ENCODE measurements around the gene RCOR3. TPM values are rescaled to one million over a fixed set of nuclear protein-coding genes. Genes with fewer than 3 reads are reported as not detected.
"Not testable (repeated sequence)": the region's sequence is repeated elsewhere in the genome, so short reads cannot be mapped to it uniquely, and the experiment has no call there.

RCOR3 gene
- 86.3 TPM for total RNA-seq

DNA sequence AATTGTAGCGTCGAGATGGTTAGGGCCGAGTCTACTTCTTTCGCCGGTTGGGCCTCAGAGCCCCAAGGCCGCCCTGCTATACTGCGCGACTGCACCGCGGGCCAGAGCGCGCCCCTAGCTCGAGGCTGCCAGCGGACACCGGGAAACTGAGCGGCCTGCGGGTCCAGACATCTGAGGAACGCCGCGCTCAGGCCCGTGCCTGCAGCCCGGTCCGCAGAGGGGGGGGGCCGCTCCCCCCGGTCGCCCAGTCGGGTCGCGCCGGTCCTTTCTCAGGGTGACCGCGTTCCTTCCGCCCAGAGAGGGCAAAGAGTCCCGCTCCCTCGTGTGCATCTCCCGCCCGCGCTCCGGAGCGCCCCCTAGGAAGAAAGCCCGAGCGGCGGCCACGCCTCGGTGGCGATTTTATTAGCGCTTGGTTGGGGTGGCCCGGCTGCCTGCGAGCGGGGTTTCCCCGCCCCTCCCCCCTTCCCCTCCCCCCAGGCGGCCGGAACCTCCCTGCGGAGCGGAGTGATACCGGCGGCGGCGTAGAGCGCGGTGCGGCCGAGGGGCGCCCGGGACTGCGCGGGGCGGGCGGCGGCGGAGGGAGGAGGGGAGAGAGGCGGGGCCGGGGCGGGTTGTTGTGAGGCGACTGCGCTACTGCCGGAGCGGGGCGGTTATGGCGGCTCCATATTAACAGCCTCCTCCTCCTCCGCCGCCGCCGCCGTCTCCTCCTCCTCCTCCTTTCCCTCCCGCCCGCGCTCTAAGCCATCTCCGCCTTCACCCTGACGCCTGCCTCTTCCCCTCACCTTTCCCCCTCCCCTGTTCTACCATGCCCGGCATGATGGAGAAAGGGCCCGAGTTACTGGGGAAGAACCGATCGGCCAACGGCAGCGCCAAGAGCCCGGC lies at the start of gene RCOR3:
Gene RCOR3, plus strand, starts transcription at position 611 of the 882 bp plus-strand sequence. Its CDS starts 195 bp downstream, at position 806.
- intact Hi-C loops (cut with DNase I) = no loop called here
- DNase-seq (ENCODE audit: low spot score) (peak; percentile 97), ATAC-seq (peak; percentile 95)

- ATAC-seq (no peak), DNase-seq (ENCODE audit: low spot score) (no peak)
- intact Hi-C loops (cut with DNase I) = no loop called here
Observed at GRCh38 chr1:211210052-211210451, 49.1 kb upstream of the RCOR3 start.

DNA sequence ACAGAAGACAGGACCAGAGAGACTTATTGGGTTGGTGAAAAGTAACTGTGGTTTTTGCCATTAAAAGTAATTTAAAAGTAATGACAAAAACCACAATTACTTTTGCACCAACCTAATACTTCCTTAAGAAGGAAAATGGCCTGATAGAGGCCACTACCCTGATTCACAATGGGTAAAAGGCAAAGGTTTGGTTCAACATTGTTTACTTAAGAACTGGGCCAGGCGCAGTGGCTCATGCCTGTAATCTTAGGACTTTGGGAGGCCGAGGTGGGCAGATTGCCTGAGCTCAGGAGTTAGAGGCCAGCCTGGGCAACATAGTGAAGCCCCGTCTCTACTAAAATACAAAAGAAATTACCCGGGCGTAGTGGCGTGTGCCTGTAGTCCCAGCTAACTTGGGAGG lies 48.2 kb upstream of the RCOR3 start:
- intact Hi-C loops (cut with DNase I) = no loop called here
- DNase-seq (ENCODE audit: low spot score) (no peak), ATAC-seq (no peak)

GRCh38 chr1:211213702-211214101 lies 45.5 kb upstream of the RCOR3 start:
- DNase-seq (ENCODE audit: low spot score) (no peak), ATAC-seq (no peak)
- intact Hi-C loops (cut with DNase I) = no loop called here

- intact Hi-C loops (cut with DNase I) = no loop called here
- ATAC-seq (no peak), DNase-seq (ENCODE audit: low spot score) (no peak)
Observed at GRCh38 chr1:211215577-211215976, 43.6 kb upstream of the RCOR3 start.

DNA sequence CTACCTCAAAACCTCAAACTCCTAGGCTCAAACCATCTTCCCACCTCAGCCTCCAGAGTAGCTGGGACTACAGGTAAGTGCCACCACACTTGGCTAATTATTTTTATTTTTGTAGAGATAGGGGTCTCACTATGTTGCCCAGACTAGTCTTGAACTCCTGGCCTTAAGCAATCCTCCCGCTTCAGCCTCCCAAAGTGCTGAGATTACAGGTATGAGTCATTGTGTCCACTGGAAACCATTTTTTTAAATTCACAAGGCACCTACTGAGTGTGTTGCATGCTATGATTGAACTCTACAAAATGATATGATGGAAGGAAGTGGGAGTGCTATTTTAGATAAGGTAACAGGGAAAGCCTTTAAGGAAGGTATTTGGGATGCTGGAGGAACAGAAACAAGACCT lies 41.8 kb upstream of the RCOR3 start:
- DNase-seq (ENCODE audit: low spot score) (no peak), ATAC-seq (no peak)
- intact Hi-C loops (cut with DNase I) = no loop called here

DNA sequence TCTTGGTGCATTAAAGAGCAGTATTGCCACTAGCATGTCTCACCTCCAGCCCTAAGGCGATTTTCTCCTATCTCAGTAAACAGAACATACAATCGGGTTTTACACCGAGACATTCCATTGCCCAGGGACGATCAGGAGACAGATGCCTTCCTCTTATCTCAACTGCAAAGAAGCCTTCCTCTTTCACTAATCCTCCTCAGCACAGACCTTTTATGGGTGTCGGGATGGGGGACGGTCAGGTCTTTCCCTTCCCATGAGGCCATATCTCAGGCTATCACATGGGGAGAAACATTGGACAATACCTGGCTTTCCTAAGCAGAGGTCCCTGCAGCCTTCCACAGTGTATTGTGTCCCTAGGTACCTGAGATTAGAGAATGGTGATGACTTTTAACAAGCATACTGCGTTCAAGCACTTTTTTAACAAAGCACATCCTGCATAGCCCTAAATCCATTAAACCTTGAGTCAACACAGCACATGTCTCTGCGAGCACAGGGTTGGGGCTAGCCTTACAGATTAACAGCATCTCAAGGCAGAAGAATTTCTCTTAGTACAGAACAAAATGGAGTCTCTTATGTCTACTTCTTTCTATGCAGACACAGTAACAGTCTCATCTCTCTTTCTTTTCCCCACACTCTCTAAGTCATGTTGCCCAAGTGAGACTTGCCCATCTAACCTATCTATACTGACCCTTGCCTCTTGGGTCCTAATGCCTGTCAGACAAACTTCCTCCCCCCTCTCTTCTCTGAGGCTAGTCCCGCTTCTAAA lies 36.5 kb upstream of the RCOR3 start:
- intact Hi-C loops (cut with DNase I); ATAC-seq; DNase-seq (ENCODE audit: low spot score): not testable (repeated sequence)

- DNase-seq (ENCODE audit: low spot score); intact Hi-C loops (cut with DNase I): not testable (repeated sequence)
Observed at GRCh38 chr1:211228573-211229364, 30.4 kb upstream of the RCOR3 start.

GRCh38 chr1:211229365-211229759 lies 29.8 kb upstream of the RCOR3 start:
- DNase-seq (ENCODE audit: low spot score) = no peak
- ATAC-seq = no peak
- intact Hi-C loops (cut with DNase I) = no loop called here

More at GRCh38 chr1:211228573-211229364, 30.4 kb upstream of the RCOR3 start:
- ATAC-seq = not testable (repeated sequence)

DNA sequence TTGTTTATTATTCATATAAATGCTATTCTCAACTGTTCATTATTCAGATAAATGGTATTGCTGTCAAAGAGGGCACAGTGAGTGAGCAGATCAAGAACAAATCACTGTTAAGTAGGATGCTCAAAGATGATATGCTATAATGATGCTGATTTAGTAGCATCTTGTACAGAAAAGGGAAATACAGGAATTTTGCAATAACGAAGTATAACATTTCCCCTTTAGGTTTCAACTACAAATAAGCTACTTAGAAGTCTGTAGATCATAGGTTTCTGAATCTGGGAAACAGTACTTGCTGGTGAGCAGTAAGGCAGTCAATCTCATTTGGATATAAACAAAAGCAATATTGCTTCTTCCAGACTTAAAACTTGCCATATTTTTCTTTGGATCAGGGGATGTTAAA lies 27.3 kb upstream of the RCOR3 start:
- no peak for ATAC-seq
- intact Hi-C loops (cut with DNase I) = no loop called here
- no peak for DNase-seq (ENCODE audit: low spot score)

- no peak for DNase-seq (ENCODE audit: low spot score)
- ATAC-seq = no peak
- intact Hi-C loops (cut with DNase I) = no loop called here
Observed at GRCh38 chr1:211236633-211237320, 22.4 kb upstream of the RCOR3 start.

- DNase-seq (ENCODE audit: low spot score) (no peak), ATAC-seq (no peak)
- intact Hi-C loops (cut with DNase I) = no loop called here
Observed at GRCh38 chr1:211237579-211237978, 21.6 kb upstream of the RCOR3 start.

- ATAC-seq; DNase-seq (ENCODE audit: low spot score); intact Hi-C loops (cut with DNase I): not testable (repeated sequence)
Observed at GRCh38 chr1:211240567-211240966, 18.6 kb upstream of the RCOR3 start.

DNA sequence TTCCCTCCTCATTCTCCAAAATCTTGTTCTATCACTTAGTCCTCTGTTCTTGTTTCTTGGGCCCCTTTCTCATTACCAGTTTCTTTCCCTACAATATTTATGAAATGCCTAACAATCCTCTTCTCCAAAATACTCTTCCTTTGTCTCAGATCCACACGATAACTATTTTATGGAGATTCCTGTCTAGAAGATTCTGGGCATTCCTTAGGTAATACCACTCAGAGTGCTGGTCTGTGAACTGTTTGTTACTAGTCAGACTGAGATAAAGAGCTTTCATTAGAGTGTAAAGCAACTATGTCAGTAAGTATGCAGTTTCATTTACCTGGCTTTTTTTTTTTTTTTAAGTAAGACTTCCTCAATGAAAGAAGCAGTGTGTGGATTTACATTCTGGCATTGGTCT lies 18.1 kb upstream of the RCOR3 start:
- intact Hi-C loops (cut with DNase I) = no loop called here
- ATAC-seq (no peak), DNase-seq (ENCODE audit: low spot score) (no peak)

GRCh38 chr1:211243639-211244038 lies 15.5 kb upstream of the RCOR3 start:
- intact Hi-C loops (cut with DNase I); DNase-seq (ENCODE audit: low spot score); ATAC-seq: not testable (repeated sequence)

GRCh38 chr1:211246583-211246982 lies 12.6 kb upstream of the RCOR3 start:
- intact Hi-C loops (cut with DNase I); DNase-seq (ENCODE audit: low spot score); ATAC-seq: not testable (repeated sequence)

DNA sequence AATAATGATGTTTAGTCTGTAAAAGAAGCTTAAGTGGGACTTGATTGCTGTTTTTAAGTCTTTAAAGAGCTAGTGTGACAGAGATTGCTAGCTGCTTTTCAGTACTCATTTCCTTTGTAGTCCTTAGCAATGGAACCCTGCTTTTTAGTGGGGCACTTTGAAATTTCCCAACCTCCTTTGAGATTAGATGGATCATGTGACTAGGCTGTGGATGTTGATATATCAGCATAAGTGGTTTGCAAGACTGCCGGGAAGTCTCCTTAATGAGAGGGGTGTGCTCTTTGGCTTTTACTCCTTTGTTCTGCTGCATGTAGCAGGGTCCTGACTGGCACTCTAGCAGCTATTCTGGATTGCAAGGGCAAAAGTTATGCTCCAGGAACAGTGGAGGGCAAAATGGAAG lies 11.2 kb upstream of the RCOR3 start:
- DNase-seq (ENCODE audit: low spot score) (no peak), ATAC-seq (no peak)
- intact Hi-C loops (cut with DNase I) = no loop called here

- ATAC-seq; intact Hi-C loops (cut with DNase I); DNase-seq (ENCODE audit: low spot score): not testable (repeated sequence)
Observed at GRCh38 chr1:211249611-211250010, 9.6 kb upstream of the RCOR3 start.

DNA sequence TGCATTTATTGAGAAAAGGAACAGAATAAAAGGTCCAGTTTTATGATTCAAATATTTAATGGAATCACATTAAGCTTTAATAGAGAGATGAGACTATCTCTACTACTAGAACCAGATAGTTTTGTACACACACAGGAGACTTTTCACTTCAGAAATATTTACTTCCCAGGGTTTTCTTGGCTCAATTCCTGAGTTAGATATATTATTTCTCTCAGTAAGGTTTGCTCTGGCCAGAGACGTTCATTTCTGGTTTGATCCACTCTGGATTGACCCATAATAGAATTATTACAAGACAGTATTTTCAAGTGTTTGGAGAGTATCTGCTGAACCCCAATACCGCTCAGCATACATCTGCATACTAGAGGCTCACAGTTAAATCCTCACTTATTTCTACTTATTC lies 1.3 kb upstream of the RCOR3 start:
- no peak for ATAC-seq
- intact Hi-C loops (cut with DNase I) = no loop called here
- no peak for DNase-seq (ENCODE audit: low spot score)
